ENCODE results near the gene OR2L8.

- no peak for TF ChIP-seq POLR2A (IDR thresholded peaks at IDR 0.05; ENCODE audit: low read length)
- TF ChIP-seq GATA1 (IDR thresholded peaks at IDR 0.05; ENCODE audit: low read depth, low read length), result no peak
Measured at GRCh38 chr1:247935781-247936180, 12.9 kb upstream of the OR2L8 start.

Data from erythroblast (primary cell).